ENCODE data around the gene SLAMF8. TPM values are rescaled to one million over a fixed set of nuclear protein-coding genes. Genes with fewer than 3 reads are reported as not detected.

SLAMF8 gene
- total and polyA plus RNA-seq, 4 donors = 0.28 to 1.6 (median 1.1) TPM

GRCh38 chr1:159856576-159856975 is 29.9 kb downstream of the SLAMF8 start:
- Histone ChIP-seq H3K9me3 (ENCODE audit: control insufficient read depth in 4 of 4, low read length in 3 of 4) (no peaks in the 10 kb centered on the region), H3K9ac (ENCODE audit: low read depth in 1 of 2, low read length in 2 of 2) (no peak overlapping the region), H3K27me3 (ENCODE audit: control insufficient read depth in 4 of 4, insufficient read depth in 4 of 4, low read length in 3 of 4) (no peaks in the 10 kb centered on the region), H3K4me1 (ENCODE audit: control insufficient read depth in 4 of 4, insufficient read depth in 4 of 4, low read length in 3 of 4) (peaks cover 4 to 12% (median 7%) of the 10 kb centered on the region in 4 donors), H3K27ac (ENCODE audit: low read depth in 1 of 2, low read length in 2 of 2) (no peak overlapping the region), H3K36me3 (ENCODE audit: control insufficient read depth in 4 of 4, insufficient read depth in 3 of 4, low read depth in 1 of 4, low read length in 3 of 4) (no peaks in the 10 kb centered on the region), H3K4me3 (ENCODE audit: low read depth in 1 of 3, low read length in 3 of 3) (no peak overlapping the region)
- whole genome bisulfite sequencing = 96% methylated on average over 1 of the region's 1 CpG
- no peak for DNase-seq (ENCODE audit: low spot score)
- TF ChIP-seq MAX (IDR thresholded peaks at IDR 0.05) = no peak
- TF ChIP-seq CTCF (IDR thresholded peaks at IDR 0.05; ENCODE audit: low read depth, low read length, missing input control) = no peak

GRCh38 chr1:159857889-159858288 is 31.2 kb downstream of the SLAMF8 start:
- DNase-seq (ENCODE audit: low spot score) = no peak
- H3K4me1 ChIP-seq (ENCODE audit: control insufficient read depth in 4 of 4, insufficient read depth in 4 of 4, low read length in 3 of 4) = peaks cover 4 to 12% (median 7%) of the 10 kb centered on the region in 4 donors
- no peak overlapping the region for H3K4me3 ChIP-seq (ENCODE audit: low read depth in 1 of 3, low read length in 3 of 3)
- TF ChIP-seq EGR1 (IDR thresholded peaks at IDR 0.05; ENCODE audit: low read depth in 2 of 2) (no peak), HNF4G (IDR thresholded peaks at IDR 0.05) (no peak), HNF4A (conservative IDR thresholded peaks at IDR 0.05) (no peak), FOXA1 (IDR thresholded peaks at IDR 0.05) (no peak), ATF3 (IDR thresholded peaks at IDR 0.05) (no peak), CTCF (IDR thresholded peaks at IDR 0.05; ENCODE audit: low read depth, low read length, missing input control) (no peak), GABPA (IDR thresholded peaks at IDR 0.05 in 1 of 2, conservative IDR thresholded peaks at IDR 0.05 in 1 of 2) (no peak)
- 94% methylated on average over 6 of the region's 6 CpGs for WGBS
- H3K9me3 ChIP-seq (ENCODE audit: control insufficient read depth in 4 of 4, low read length in 3 of 4) = no peaks in the 10 kb centered on the region
- no peak overlapping the region for H3K9ac ChIP-seq (ENCODE audit: low read depth in 1 of 2, low read length in 2 of 2)
- no peaks in the 10 kb centered on the region for H3K27me3 ChIP-seq (ENCODE audit: control insufficient read depth in 4 of 4, insufficient read depth in 4 of 4, low read length in 3 of 4)
- H3K27ac ChIP-seq (ENCODE audit: low read depth in 1 of 2, low read length in 2 of 2) = no peak overlapping the region
- no peaks in the 10 kb centered on the region for H3K36me3 ChIP-seq (ENCODE audit: control insufficient read depth in 4 of 4, insufficient read depth in 3 of 4, low read depth in 1 of 4, low read length in 3 of 4)

- TF ChIP-seq HNF4A (conservative IDR thresholded peaks at IDR 0.05) (no peak), SP1 (IDR thresholded peaks at IDR 0.05) (no peak), MAX (IDR thresholded peaks at IDR 0.05) (no peak), TAF1 (conservative IDR thresholded peaks at IDR 0.05) (no peak), REST (IDR thresholded peaks at IDR 0.05) (no peak), ZBTB33 (IDR thresholded peaks at IDR 0.05) (no peak), FOXA1 (IDR thresholded peaks at IDR 0.05) (no peak), RAD21 (IDR thresholded peaks at IDR 0.05) (no peak), RXRA (IDR thresholded peaks at IDR 0.05) (no peak), HNF4G (IDR thresholded peaks at IDR 0.05) (no peak), ATF3 (IDR thresholded peaks at IDR 0.05) (no peak)
- WGBS = 73% methylated on average over 7 of the region's 7 CpGs
- H3K27me3 ChIP-seq (ENCODE audit: control insufficient read depth in 4 of 4, insufficient read depth in 4 of 4, low read length in 3 of 4) = no peaks in the 10 kb centered on the region
- no peak overlapping the region for H3K9ac ChIP-seq (ENCODE audit: low read depth in 1 of 2, low read length in 2 of 2)
- peaks cover 0 to 4% (median 0%) of the 10 kb centered on the region in 4 donors for H3K4me1 ChIP-seq (ENCODE audit: control insufficient read depth in 4 of 4, insufficient read depth in 4 of 4, low read length in 3 of 4)
- H3K36me3 ChIP-seq (ENCODE audit: control insufficient read depth in 4 of 4, insufficient read depth in 3 of 4, low read depth in 1 of 4, low read length in 3 of 4) = no peaks in the 10 kb centered on the region
- no peak overlapping the region for H3K4me3 ChIP-seq (ENCODE audit: low read depth in 1 of 3, low read length in 3 of 3)
- no peaks in the 10 kb centered on the region for H3K9me3 ChIP-seq (ENCODE audit: control insufficient read depth in 4 of 4, low read length in 3 of 4)
- DNase-seq (ENCODE audit: low spot score) = no peak
- H3K27ac ChIP-seq (ENCODE audit: low read depth in 1 of 2, low read length in 2 of 2) = no peak overlapping the region
Measured at GRCh38 chr1:159859767-159860322, 33.2 kb downstream of the SLAMF8 start.
